ENCODE data around the gene EPN1.
"Not testable (repeated sequence)": the region's sequence is repeated elsewhere in the genome, so short reads cannot be mapped to it uniquely, and the experiment has no call there.

The EPN1 gene

DNA sequence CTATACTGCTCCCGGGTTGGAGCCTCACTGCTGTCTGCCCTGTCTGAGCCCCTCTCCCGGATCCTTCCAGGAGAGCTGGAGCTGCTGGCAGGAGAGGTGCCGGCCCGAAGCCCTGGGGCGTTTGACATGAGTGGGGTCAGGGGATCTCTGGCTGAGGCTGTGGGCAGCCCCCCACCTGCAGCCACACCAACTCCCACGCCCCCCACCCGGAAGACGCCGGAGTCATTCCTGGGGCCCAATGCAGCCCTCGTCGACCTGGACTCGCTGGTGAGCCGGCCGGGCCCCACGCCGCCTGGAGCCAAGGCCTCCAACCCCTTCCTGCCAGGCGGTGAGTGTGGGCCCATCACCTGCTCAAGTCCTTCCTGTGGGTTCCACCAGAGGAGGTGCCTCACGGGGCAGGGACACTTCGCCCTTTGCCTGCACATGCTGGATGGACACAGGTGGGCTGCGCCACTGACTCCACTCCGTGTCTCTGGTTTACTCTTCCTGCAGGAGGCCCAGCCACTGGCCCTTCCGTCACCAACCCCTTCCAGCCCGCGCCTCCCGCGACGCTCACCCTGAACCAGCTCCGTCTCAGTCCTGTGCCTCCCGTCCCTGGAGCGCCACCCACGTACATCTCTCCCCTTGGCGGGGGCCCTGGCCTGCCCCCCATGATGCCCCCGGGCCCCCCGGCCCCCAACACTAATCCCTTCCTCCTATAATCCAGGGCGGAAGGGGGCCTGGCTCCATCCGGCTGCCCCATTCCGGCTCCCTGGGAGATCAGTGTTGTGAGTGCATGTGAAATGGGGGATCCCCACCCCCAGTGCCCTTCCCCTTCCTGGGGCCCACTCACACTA is 19.8 kb downstream of the EPN1 start:
- no peak for DNase-seq

DNA sequence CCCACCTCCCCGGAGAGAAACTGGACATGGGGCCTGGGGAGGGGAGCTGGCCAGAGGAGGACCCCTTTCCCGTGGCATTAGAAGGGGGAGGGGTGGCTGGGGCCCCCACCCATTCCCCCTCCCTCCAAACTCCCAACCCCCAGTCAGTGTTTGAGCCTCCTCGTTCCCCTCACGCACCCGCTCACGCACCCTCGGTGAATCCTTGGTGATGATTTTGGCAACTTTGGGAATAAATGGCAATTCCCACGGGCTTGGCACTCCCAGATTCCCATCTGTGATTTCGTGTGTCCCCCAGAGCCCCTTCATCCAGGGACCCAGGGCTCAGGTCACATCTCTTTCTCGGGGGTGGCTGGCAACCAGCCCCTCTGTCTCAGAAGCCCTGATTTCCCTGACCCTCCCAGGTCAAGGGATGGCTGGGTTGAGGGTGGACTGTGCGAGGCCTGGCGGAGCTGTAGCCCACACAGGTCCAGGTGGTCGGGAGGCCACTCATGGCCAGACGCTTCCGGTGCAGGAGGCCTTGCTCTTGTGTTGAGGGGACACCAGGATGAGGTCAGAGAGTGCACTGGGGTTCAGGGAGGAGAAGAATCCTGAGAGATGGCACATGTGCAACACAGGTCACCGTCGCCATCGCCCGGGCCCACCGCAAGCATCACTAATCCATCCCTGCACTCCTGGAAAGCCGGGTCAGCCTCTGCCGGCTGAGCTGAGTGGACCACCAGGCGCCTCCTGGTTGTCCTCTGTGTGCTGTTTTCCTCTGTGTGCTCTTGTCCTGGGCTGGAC is 20.7 kb downstream of the EPN1 start:
- no peak for DNase-seq

DNA sequence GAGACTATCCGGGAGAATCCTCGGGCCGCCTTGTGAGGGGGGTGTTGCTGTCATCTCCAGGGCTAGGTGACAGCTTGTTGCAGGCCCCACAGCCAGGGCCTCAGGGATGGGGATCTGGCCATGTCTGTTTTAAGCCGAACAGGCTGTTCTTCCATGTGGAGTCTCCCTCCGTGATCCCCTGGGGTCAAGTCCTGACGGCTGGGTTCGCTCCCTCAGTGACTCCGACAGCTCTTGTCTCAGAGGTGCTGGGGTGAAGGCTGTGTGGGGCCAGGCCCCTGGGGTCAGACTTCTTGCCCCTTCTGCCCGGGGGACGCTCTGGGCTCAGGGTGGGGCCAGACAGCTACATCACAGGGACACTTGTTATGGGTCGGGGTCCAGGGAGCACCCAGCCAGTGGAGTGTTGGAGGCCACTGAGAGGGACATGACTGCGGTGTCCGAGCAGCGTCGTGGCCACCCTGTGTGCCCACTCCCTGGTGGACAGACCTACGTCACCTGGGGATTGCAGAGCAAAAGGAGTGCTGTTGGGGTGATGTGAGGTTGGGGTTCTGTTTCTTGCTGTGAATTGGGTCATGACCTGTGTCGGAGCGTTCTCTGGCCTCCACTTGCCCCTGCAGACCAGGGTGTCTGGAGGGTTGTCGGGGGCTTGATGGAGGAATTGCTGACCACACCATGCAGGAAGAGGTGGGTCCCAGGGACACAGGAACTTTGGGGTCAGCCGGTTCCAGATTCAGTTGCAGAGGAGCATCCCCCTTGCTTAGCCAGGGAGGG is 21.5 kb downstream of the EPN1 start:
- DNase-seq = no peak

DNA sequence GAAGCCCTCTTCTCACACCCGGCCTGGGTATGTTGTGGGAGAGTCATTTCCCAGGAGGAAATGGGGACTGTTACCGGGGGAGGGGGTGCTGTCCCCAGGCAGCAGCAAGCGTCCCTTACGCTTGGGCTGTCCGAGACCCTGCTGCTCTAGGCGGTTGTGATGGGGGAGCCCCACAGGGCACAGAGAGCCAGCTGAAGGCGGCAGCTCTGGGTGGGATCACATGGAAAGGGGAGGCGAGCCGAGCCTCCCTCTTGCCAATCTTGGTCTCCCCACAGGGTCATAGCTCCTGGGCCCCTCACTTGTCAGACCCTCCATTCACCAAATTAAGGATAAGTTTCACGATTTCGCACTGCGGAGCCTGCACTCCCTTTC is 22.0 kb downstream of the EPN1 start:
- no peak for DNase-seq

DNA sequence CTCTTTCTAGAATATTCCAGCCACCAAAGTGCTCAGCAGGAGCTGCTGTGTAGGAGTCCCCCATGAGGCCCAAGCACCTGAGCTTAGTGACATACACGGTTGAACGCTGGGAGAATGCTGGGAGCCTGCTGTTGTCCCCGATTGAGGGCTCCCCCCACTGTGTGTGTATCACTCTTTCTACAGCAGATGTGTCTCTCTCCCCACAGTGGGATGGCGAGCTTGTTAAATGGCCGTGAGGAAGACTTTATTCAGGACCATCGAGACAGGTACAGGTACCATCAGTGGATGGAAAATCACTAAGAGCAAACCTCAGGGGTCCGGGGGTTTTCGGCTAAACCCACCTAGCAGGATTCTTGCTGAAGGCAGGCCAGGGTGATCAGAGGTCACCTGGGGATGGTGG is 22.7 kb downstream of the EPN1 start:
- DNase-seq = no peak

DNA sequence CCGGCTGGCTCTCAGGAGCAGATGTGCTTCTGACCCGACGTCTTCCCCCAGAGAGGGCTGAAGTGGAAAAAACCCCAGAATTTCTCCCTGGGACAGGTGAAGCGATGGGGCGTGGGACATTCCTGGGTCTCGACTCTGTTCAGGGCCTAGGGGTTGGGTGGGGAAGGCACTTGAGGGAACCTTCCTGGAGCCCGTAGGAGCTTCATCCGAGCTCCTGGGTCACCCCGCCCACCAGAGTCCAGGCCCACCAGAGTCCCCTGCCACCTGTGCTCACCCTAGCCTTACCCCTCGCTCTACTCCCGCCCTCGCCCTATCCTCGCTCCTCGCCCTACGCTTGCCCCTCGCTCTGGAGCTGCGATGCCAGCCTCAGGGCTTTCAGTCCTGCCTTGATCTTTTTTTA is 23.2 kb downstream of the EPN1 start:
- no peak for DNase-seq

GRCh38 chr19:55699221-55699620 is 24.2 kb downstream of the EPN1 start:
- no peak for DNase-seq

GRCh38 chr19:55700813-55701212 is 25.8 kb downstream of the EPN1 start:
- no peak for DNase-seq

DNA sequence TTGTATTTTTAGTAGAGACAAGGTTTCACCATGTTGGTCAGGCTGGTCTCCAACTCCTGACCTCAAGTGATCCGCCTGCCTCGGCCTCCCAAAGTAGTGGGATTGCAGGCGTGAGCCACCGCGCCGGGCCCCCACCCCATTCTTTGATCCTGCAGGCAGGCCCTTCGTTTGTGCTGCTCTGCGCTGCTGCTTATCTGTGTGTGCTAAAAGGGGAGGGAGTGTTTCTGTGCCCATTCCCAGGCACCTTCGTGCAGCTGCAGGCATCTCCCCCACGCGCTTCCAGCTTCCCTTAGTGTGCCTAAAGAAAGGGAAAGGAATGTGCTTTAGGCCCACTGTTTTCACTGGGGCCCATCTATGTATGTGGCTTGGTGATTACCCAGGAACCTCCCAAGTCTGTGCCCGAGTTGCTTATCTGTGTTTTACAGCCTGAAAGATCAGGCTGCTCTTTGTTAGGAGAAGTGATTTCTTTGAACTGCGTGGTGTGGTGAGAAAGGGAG is 27.2 kb downstream of the EPN1 start:
- DNase-seq = no peak

- DNase-seq = no peak
Observed at GRCh38 chr19:55703790-55704215, 28.8 kb downstream of the EPN1 start.

DNA sequence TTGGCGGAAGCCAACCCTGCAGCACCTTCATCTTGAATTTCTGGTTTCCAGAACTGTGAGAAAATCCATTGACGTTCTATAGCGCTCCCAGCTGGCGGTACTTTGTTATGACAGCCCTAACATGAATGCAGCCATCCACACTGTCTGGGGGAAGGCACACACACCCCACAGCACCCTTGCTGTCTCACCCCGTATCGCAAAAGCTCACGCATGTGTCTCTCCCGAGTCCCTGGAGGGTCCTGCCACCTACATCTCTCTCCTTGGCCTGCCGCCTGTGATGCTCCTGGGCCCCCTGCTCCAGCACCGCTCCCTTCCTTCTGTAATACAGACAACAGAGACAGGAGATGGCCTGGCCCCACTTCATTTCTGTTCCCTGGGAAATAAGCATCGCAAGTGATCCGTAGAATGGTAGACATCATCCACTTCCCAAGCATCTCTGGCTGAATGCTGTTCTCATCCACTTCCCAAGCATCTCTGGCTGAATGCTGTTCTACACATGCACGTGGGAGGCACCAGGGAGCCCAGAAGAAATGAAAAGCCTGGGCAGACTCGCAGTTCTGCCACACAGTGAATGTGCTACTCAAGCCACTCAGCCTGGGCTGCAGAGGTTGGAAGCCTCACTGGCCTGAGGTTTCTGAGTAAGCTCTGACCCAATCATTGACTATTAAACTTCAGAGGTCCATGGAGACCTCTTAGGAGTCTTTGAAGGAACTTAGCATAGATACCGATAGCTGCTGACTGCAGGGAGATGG is 29.6 kb downstream of the EPN1 start:
- DNase-seq = no peak

DNA sequence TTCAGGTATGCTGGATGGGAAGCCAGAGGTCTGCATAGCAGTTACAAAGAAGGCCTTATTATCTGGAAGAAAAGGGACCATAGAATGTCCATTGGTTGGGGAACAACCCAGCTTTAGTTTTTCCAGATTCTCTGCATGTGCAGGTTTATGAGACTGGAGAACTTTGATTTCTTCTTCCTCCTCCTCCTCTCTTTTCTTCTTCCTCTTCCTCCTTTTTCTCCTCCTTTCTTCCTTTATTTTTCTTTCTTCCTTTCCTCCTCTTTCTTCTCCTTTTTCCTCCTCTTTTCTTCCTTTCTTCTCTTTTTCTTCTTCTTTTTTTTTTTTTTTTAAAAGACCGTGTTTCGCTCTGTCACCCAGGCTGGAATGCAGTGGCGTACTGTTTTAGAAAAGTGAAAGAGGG is 30.9 kb downstream of the EPN1 start:
- no peak for DNase-seq

DNA sequence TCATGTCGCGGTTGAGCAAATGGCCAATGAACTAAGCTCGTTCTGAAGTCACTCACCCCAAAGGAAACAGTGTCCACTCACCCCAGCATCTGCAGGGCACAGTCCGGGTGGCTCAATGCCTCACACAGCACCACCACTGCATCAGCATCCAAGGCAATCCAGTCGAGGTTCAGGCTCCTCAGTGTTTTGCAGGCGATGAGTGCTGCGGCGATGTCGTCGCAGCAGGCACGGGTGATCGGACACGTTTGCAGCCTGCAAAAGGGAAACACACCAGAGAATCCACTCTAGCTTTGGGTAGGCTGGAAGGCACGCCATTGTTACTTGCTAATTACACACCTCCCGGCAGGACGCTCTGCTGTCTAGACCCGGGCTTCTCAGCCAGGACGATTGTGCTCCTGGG is 36.7 kb downstream of the EPN1 start:
- DNase-seq = no peak

DNA sequence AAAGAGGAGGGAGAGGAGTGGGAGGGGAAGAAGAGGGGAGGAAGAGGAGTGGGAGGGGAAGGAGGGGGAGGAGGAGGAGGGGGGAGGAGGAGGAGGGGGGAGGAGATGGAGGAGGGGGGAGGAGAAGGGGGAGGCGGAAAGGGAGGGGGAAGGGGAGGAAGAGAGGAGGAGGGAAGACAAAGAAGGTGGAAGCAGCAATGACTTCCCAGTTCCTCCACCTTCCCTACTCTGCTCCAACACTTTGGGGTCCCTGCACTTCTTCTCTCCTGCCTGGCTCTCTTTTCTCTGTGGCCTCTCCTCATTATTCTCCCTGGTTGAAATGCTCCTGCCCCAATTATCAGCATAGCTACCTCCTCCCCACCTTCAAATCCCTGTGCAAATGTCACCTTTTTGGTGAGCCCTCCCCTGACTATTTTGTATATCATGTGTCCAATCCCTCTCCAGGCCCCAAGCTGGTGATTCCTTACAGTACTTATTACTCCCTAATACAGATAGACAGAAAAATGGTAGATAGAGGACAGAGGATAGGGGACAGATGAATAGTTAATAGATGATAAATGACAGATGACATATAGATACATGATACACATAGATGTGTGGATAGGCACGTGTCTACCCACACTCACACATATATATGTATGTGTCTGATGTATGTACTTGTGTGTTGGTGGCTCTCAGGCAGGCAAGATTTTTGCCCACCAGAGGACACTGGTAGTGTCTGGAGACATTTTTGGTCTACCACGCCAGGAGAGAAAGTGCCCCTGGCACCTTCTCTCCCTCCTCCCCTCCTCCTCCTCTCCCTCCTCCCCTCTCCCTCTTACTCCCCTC is 38.0 kb downstream of the EPN1 start:
- DNase-seq = no peak

DNA sequence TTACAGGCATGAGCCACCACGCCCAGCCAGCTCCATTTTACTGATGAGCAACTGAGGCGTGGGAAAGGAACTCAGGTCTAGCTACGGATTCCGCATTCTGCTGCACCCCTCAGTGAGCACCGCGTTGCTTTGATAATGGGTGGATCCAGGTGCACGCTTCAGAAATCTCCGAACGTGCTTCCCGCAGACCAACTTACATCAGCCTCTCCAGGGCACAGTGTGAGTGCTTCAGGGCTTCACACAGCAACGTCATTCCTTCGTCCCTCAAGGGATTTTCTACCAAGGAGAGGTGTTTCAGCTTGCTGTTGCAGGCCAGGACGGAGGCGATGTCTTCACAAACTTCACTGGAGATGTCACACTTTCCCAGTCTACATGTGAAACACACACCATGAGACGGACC is 41.5 kb downstream of the EPN1 start:
- DNase-seq = no peak

- no peak for DNase-seq
Observed at GRCh38 chr19:55717251-55717650, 42.2 kb downstream of the EPN1 start.

DNA sequence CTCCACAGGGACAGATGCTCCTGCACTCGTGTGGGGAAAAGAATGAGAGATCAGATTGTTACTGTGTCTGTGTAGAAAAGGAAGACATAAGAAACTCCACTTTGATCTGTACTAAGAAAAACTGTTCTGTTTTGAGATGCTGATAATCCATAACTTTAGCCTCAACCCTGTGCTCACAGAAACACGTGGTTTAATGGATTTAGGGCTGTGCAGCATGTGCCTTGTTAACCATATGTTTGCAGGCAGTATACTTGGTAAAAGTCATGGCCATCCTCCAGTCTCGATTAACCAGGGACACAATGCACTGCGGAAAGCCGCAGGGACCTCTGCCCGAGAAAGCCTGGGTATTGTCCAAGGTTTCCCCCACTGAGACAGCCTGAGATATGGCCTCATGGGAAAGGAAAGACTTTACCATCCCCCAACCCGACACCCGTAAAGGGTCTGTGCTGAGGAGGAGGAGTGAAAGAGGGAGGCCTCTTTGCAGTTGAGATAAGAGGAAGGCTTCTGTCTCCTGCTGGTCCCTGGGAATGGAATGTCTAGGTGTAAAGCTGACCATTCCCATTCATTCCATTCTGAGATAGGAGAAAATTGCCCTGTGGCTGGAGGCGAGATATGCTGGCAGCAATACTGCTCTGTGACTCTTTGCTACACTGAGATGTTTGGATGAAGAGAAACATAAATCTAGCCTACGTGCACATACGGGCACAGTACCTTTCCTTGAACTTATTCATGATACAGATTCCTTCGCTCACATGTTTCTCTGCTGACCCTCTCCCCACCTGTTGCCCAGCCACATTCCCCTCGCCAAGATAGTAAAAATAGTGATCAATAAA is 43.1 kb downstream of the EPN1 start:
- not testable (repeated sequence) for DNase-seq

DNA sequence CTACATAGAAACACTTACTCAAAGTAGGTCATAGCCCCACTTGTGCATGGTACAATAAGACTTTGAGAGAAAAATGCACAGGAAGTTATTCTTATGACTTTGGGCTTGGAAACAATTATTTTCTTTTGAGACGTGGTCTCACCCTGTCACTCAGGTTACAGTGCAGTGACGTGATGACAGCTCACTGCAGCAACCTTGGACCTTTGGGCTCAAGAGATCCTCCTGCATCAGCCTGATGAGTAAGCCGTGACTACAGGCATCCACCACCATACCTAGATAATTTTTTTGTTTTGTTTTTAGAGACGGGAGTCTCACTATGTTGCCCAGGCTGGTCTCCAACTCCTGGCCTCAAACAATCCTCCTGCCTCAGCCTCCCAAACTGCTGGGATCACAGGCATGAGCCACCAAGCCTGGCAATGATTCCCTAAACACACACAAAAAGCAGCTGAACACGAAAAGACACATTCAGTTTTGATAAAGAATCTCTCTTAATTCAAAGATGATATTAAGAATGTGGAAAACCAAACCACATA is 45.3 kb downstream of the EPN1 start:
- no peak for DNase-seq

- DNase-seq = no peak
Observed at GRCh38 chr19:55720801-55721200, 45.8 kb downstream of the EPN1 start.

DNA sequence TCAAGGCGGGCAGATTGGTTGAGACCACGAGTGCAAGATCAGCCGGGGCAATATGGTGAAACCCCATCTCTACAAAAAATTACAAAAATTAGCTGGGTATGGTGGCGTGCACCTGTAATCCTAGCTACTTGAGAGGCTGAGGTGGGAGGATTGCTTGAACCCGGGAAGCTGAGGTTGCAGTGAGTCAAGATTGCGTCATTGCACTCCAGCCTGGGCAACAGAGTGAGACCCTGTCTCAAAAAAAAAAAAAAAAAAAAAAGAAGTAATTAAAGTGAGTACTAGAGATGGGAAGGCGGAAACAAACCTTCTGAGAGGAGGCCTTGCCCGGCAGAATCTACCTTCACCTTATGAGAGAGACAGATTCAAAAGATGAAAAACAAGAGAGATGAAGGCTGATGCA is 48.5 kb downstream of the EPN1 start:
- DNase-seq = no peak

DNA sequence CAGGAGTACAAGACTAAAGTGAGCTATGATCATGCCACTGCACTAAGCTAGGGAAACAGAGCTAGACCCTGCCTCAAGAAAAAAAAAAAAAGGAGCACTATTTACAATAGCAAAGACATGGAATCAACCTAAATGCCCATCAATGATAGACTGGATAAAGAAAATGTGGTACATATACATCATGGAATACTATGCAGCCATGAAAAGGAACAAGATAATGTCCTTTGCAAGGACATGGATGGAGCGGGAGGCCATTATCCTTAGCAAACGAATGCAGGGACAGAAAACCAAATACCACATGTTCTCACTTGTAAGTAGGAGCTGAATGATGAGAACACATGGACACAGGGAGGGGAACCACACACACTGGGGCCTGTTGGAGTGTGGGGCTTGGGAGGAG is 55.4 kb downstream of the EPN1 start:
- DNase-seq = not testable (repeated sequence)
